Gastrocnemius medialis (tissue), 4 donors: ENCODE measurements around the gene DGCR8.

Experiments
- CTCF ChIP-seq, 5 experiments: fragments of 450-650 bp in 3 of 5; fragments of 200-600 bp in 2 of 5; sonication (generic) in 2 of 5; IDR thresholded peaks in 4 of 5; conservative IDR thresholded peaks in 1 of 5; 1 replicate in 4 of 5; 2 replicates in 1 of 5; pipeline ENCODE4 v1.5.1; 2016 to 2019; ENCODE audit warnings: antibody characterized with exemption in 5 of 5, mild to moderate bottlenecking in 3 of 5, moderate library complexity in 3 of 5
- POLR2A ChIP-seq, 2 donors: fragments of 450-650 bp; IDR thresholded peaks; one replicate each; pipeline ENCODE4 v1.6.1; 2017; ENCODE audit warnings: antibody characterized with exemption in 2 of 2, mild to moderate bottlenecking in 2 of 2, moderate library complexity in 2 of 2

- TF ChIP-seq CTCF (IDR thresholded peaks at IDR 0.05 in 4 of 5, conservative IDR thresholded peaks at IDR 0.05 in 1 of 5) (no peak), POLR2A (IDR thresholded peaks at IDR 0.05) (no peak)
These were observed 4.0 kb downstream of the DGCR8 start for GRCh38 chr22:20083891-20084546.
